Activated naive CD8-positive, alpha-beta T cell treated with anti-CD3 and anti-CD28 coated beads, Interleukin-2, amount 10 ng/mL, durations not matched to agents 7 days and 5 days (primary cell): Measurements from ENCODE around the gene WDR88. TPM values are rescaled to one million over a fixed set of nuclear protein-coding genes. Genes with fewer than 3 reads are reported as not detected.
A peak's percentile ranks its signal among the peaks of the same experiment; 100 is the strongest.
"Not testable (repeated sequence)": the region's sequence is repeated elsewhere in the genome, so short reads cannot be mapped to it uniquely, and the experiment has no call there.

Experiments
- ATAC-seq: fragments of 150-1000 bp; cut with Tn5 transposase; one replicate; pipeline ENCODE4 v1.10.0; 2021; ENCODE audit warnings: low read depth, moderate library complexity
- POLR2A ChIA-PET: fragments of 350-600 bp; sonication (Branson Sonifier 250); formaldehyde crosslinking; loops from one replicate; lab custom pipeline; 2021; ENCODE audit warnings: antibody characterized with exemption; lab: Charles Lee
- DNase-seq: peaks from one replicate; pipeline ENCODE4 v3.0.0; 2021
- H3K27ac Mint-ChIP-seq: one replicate; pipeline ENCODE4 v1.8.0; 2022; ENCODE audit warnings: mild to moderate bottlenecking, mixed read lengths
- H3K27me3 Mint-ChIP-seq: one replicate; pipeline ENCODE4 v1.8.0; 2022; ENCODE audit warnings: mild to moderate bottlenecking, moderate library complexity, mixed read lengths
- H3K36me3 Mint-ChIP-seq: one replicate; pipeline ENCODE4 v1.8.0; 2021; ENCODE audit warnings: mild to moderate bottlenecking, mixed read lengths
- H3K4me1 Mint-ChIP-seq: one replicate; pipeline ENCODE4 v1.8.0; 2021; ENCODE audit warnings: mixed read lengths
- H3K4me3 Mint-ChIP-seq: one replicate; pipeline ENCODE4 v1.8.0; 2022; ENCODE audit warnings: mild to moderate bottlenecking, moderate library complexity, mixed read lengths
- H3K9me3 Mint-ChIP-seq: one replicate; pipeline ENCODE4 v1.8.0; 2021; ENCODE audit warnings: mixed read lengths
- total RNA-seq, 2 experiments: library from RNA; stranded (reverse); gene quantifications; one replicate each; pipeline ENCODE4 v1.2.3, GENCODE V29; 2021

The WDR88 gene
- total RNA-seq, 2 experiments from 2014 or later: not detected

GRCh38 chr19:33139165-33139564 lies 7.3 kb downstream of the WDR88 start:
- DNase-seq: no peak
- peaks cover 11% of the 10 kb centered on the region for H3K4me1 Mint-ChIP-seq
- H3K36me3 Mint-ChIP-seq: no peaks in the 10 kb centered on the region
- peaks cover 6% of the 10 kb centered on the region for H3K27me3 Mint-ChIP-seq
- no peak overlapping the region for H3K4me3 Mint-ChIP-seq
- POLR2A ChIA-PET: no interaction called here
- ATAC-seq: no peak
- no peaks in the 10 kb centered on the region for H3K9me3 Mint-ChIP-seq
- H3K27ac Mint-ChIP-seq: peak overlapping the region; percentile 36

GRCh38 chr19:33143897-33144405 lies 12.0 kb downstream of the WDR88 start:
- POLR2A ChIA-PET: interaction anchor here (1.2 to 1.5 kb wide), 2 partner anchors 17 to 33 kb away, joined by 4 to 8 read pairs; no protein-coding TSS in a partner anchor
- DNase-seq (peak; percentile 63), ATAC-seq (peak; percentile 92)
- Mint-ChIP-seq H3K9me3 (no peaks in the 10 kb centered on the region), H3K27me3 (peaks cover 11% of the 10 kb centered on the region), H3K27ac (no peak overlapping the region), H3K4me1 (peaks cover 5% of the 10 kb centered on the region), H3K36me3 (no peaks in the 10 kb centered on the region), H3K4me3 (peak overlapping the region; percentile 20)

- no peak for DNase-seq
- POLR2A ChIA-PET: interaction anchor here (1.1 to 1.5 kb wide), 2 partner anchors 11 to 30 kb away, joined by 4 to 6 read pairs; no protein-coding TSS in a partner anchor
- Mint-ChIP-seq H3K4me3 (no peak overlapping the region), H3K27ac (no peak overlapping the region), H3K9me3 (no peaks in the 10 kb centered on the region), H3K4me1 (peaks cover 5% of the 10 kb centered on the region), H3K27me3 (peaks cover 11% of the 10 kb centered on the region), H3K36me3 (no peaks in the 10 kb centered on the region)
- ATAC-seq: no peak
Measured at GRCh38 chr19:33146209-33146608, 14.3 kb downstream of the WDR88 start.

- Mint-ChIP-seq H3K36me3 (no peaks in the 10 kb centered on the region), H3K4me3 (no peak overlapping the region)
Measured at GRCh38 chr19:33147538-33147937, 15.6 kb downstream of the WDR88 start.

GRCh38 chr19:33150852-33151518 lies 19.1 kb downstream of the WDR88 start:
- H3K4me3 Mint-ChIP-seq: no peak overlapping the region
- H3K9me3 Mint-ChIP-seq: no peaks in the 10 kb centered on the region
- H3K27me3 Mint-ChIP-seq: no peaks in the 10 kb centered on the region
- ATAC-seq (no peak), DNase-seq (no peak)
- H3K36me3 Mint-ChIP-seq: no peaks in the 10 kb centered on the region
- peaks cover 2% of the 10 kb centered on the region for H3K4me1 Mint-ChIP-seq
- POLR2A ChIA-PET: interaction anchor here (1.6 kb wide), 1 partner anchor 26 kb away, joined by 5 read pairs; no protein-coding TSS in a partner anchor
- no peak overlapping the region for H3K27ac Mint-ChIP-seq

More at GRCh38 chr19:33147538-33147937, 15.6 kb downstream of the WDR88 start:
- H3K27me3 Mint-ChIP-seq: peaks cover 5% of the 10 kb centered on the region
- ATAC-seq: no peak
- no peak overlapping the region for H3K27ac Mint-ChIP-seq
- POLR2A ChIA-PET: interaction anchor here (1.1 to 1.5 kb wide), 3 partner anchors 10 to 28 kb away, joined by 3 to 6 read pairs (median 4); no protein-coding TSS in a partner anchor
- peaks cover 7% of the 10 kb centered on the region for H3K4me1 Mint-ChIP-seq
- no peak for DNase-seq
- H3K9me3 Mint-ChIP-seq: no peaks in the 10 kb centered on the region

- Mint-ChIP-seq H3K27me3 (no peaks in the 10 kb centered on the region), H3K4me3 (no peak overlapping the region), H3K9me3 (no peaks in the 10 kb centered on the region), H3K4me1 (peaks cover 2% of the 10 kb centered on the region), H3K36me3 (no peaks in the 10 kb centered on the region), H3K27ac (no peak overlapping the region)
- ATAC-seq: no peak
- POLR2A ChIA-PET: interaction anchor here (1.6 kb wide), 1 partner anchor 25 kb away, joined by 5 read pairs; no protein-coding TSS in a partner anchor
- DNase-seq: no peak
Measured at GRCh38 chr19:33152176-33152575, 20.3 kb downstream of the WDR88 start.

GRCh38 chr19:33152625-33153024 lies 20.7 kb downstream of the WDR88 start:
- not testable (repeated sequence) for H3K36me3 Mint-ChIP-seq
- POLR2A ChIA-PET: interaction anchor here (1.6 kb wide), 1 partner anchor 24 kb away, joined by 5 read pairs; no protein-coding TSS in a partner anchor

GRCh38 chr19:33154313-33154712 lies 22.4 kb downstream of the WDR88 start:
- H3K4me3 Mint-ChIP-seq, DNase-seq: not testable (repeated sequence)
- peak overlapping the region; percentile 40 for H3K27ac Mint-ChIP-seq

More at GRCh38 chr19:33152625-33153024, 20.7 kb downstream of the WDR88 start:
- not testable (repeated sequence) for ATAC-seq, H3K4me3 Mint-ChIP-seq, H3K27ac Mint-ChIP-seq, DNase-seq, H3K9me3 Mint-ChIP-seq, H3K4me1 Mint-ChIP-seq, H3K27me3 Mint-ChIP-seq

GRCh38 chr19:33156334-33156733 lies 24.4 kb downstream of the WDR88 start:
- H3K27ac Mint-ChIP-seq: no peak overlapping the region
- peaks cover 32% of the 10 kb centered on the region for H3K4me1 Mint-ChIP-seq
- H3K36me3 Mint-ChIP-seq: peaks cover 1% of the 10 kb centered on the region
- no peak overlapping the region for H3K4me3 Mint-ChIP-seq
- no peak for ATAC-seq
- no peak for DNase-seq
- H3K27me3 Mint-ChIP-seq: no peaks in the 10 kb centered on the region
- H3K9me3 Mint-ChIP-seq: peaks cover 2% of the 10 kb centered on the region
- POLR2A ChIA-PET: interaction anchor here (8.7 kb wide), 1 partner anchor 19 kb away, joined by 122 read pairs; no protein-coding TSS in a partner anchor

More at GRCh38 chr19:33154313-33154712, 22.4 kb downstream of the WDR88 start:
- ATAC-seq, H3K36me3 Mint-ChIP-seq, H3K27me3 Mint-ChIP-seq, POLR2A ChIA-PET, H3K9me3 Mint-ChIP-seq: not testable (repeated sequence)
- H3K4me1 Mint-ChIP-seq: peaks cover 16% of the 10 kb centered on the region

- H3K27ac Mint-ChIP-seq: peak overlapping the region; percentile 72
- H3K27me3 Mint-ChIP-seq: no peaks in the 10 kb centered on the region
- peaks cover 35% of the 10 kb centered on the region for H3K4me1 Mint-ChIP-seq
- POLR2A ChIA-PET: interaction anchor here (0.7 to 8.7 kb wide), 2 partner anchors 17 to 27 kb away, joined by 4 to 122 read pairs; no protein-coding TSS in a partner anchor
- H3K4me3 Mint-ChIP-seq: peak overlapping the region; percentile 61
- peaks cover 1% of the 10 kb centered on the region for H3K36me3 Mint-ChIP-seq
- DNase-seq (peak; percentile 45), ATAC-seq (no peak)
- peaks cover 2% of the 10 kb centered on the region for H3K9me3 Mint-ChIP-seq
Measured at GRCh38 chr19:33157906-33158305, 26.0 kb downstream of the WDR88 start.

- H3K36me3 Mint-ChIP-seq: peaks cover 1% of the 10 kb centered on the region
- peaks cover 35% of the 10 kb centered on the region for H3K4me1 Mint-ChIP-seq
- H3K27me3 Mint-ChIP-seq: no peaks in the 10 kb centered on the region
- DNase-seq (no peak), ATAC-seq (no peak)
- H3K4me3 Mint-ChIP-seq: peak overlapping the region; percentile 61
- peaks cover 2% of the 10 kb centered on the region for H3K9me3 Mint-ChIP-seq
- POLR2A ChIA-PET: interaction anchor here (8.7 kb wide), 1 partner anchor 17 kb away, joined by 122 read pairs; no protein-coding TSS in a partner anchor
- peak overlapping the region; percentile 72 for H3K27ac Mint-ChIP-seq
Measured at GRCh38 chr19:33158365-33158764, 26.5 kb downstream of the WDR88 start.

GRCh38 chr19:33159149-33159548 lies 27.2 kb downstream of the WDR88 start:
- no peaks in the 10 kb centered on the region for H3K27me3 Mint-ChIP-seq
- POLR2A ChIA-PET: interaction anchor here (1.9 to 8.7 kb wide), 2 partner anchors 16 to 215 kb away, joined by 9 to 122 read pairs; partner anchors contain the start of gene CEBPG
- DNase-seq: no peak
- H3K36me3 Mint-ChIP-seq: peaks cover 1% of the 10 kb centered on the region
- H3K4me1 Mint-ChIP-seq: peaks cover 35% of the 10 kb centered on the region
- ATAC-seq: no peak
- H3K9me3 Mint-ChIP-seq: peaks cover 2% of the 10 kb centered on the region
- H3K27ac Mint-ChIP-seq: no peak overlapping the region
- H3K4me3 Mint-ChIP-seq: no peak overlapping the region

- peaks cover 1% of the 10 kb centered on the region for H3K36me3 Mint-ChIP-seq
- peaks cover 35% of the 10 kb centered on the region for H3K4me1 Mint-ChIP-seq
- POLR2A ChIA-PET: interaction anchor here (0.7 to 8.7 kb wide), 6 partner anchors 11 to 214 kb away, joined by 3 to 122 read pairs (median 4); partner anchors contain the start of gene CEBPG
- H3K9me3 Mint-ChIP-seq: peaks cover 2% of the 10 kb centered on the region
- DNase-seq (peak; percentile 47), ATAC-seq (no peak)
- peak overlapping the region; percentile 81 for H3K4me3 Mint-ChIP-seq
- peak overlapping the region; percentile 97 for H3K27ac Mint-ChIP-seq
- no peaks in the 10 kb centered on the region for H3K27me3 Mint-ChIP-seq
Measured at GRCh38 chr19:33159893-33160292, 28.0 kb downstream of the WDR88 start.
